Measurements from ENCODE around the gene SLC22A14. TPM values are rescaled to one million over a fixed set of nuclear protein-coding genes. Genes with fewer than 3 reads are reported as not detected.

SLC22A14 gene
- total RNA-seq, 1 experiment from 2014 or later: 0.22 TPM

DNA sequence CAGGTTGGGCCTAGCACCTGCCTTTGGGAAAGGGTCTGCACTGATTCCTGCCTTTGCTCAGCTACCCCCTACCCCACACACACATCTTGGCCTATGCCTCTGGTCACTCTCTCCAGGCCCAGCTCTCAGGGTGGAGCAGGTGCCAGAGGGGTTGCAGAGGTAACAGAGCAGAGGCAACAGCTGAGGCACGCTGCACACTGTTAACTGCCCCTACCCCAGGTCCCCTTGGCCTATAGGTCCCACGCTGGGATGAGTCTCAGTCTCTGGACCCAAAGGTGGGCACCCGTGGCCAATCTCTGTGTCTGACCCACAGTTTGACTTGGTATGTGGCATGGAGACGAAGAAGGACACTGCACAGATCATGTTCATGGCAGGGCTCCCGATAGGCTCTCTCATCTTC is 24.8 kb downstream of the SLC22A14 start:
- Histone ChIP-seq H3K9me3 (ENCODE audit: control insufficient read depth in 1 of 2, insufficient read depth in 1 of 2, low read depth in 1 of 2, low read length in 2 of 2) (no peaks in the 10 kb centered on the region), H2AFZ (ENCODE audit: low read depth, low read length, poor library complexity, severe bottlenecking) (no peak overlapping the region), H4K20me1 (ENCODE audit: insufficient read depth) (no peaks in the 10 kb centered on the region), H3K9me2 (ENCODE audit: insufficient read depth) (no peaks in the 10 kb centered on the region), H3K9ac (ENCODE audit: low read length) (no peak overlapping the region), H3K4me1 (ENCODE audit: control insufficient read depth in 1 of 2, insufficient read depth in 2 of 2, low read length in 2 of 2) (no peaks in the 10 kb centered on the region), H3K4me3 (replicated peaks in 1 of 2; ENCODE audit: low read depth in 1 of 2, low read length in 2 of 2) (no peak overlapping the region), H3K36me3 (ENCODE audit: control insufficient read depth in 1 of 2, insufficient read depth in 2 of 2, low read length in 2 of 2) (no peaks in the 10 kb centered on the region), H3K27me3 (ENCODE audit: insufficient read depth, low read length) (no peaks in the 10 kb centered on the region), H3K79me2 (ENCODE audit: insufficient read depth, low read length) (no peaks in the 10 kb centered on the region), H3K4me2 (ENCODE audit: low read length) (no peak overlapping the region), H3K27ac (ENCODE audit: low read depth, low read length) (no peak overlapping the region)
- intact Hi-C loops (cut with micrococcal nuclease): no loop called here
- no peak for ATAC-seq
- BruUV-seq (replicated peaks): no TSS peak
- CTCF ChIA-PET: no interaction called here
- TF ChIP-seq, protein P1, sequence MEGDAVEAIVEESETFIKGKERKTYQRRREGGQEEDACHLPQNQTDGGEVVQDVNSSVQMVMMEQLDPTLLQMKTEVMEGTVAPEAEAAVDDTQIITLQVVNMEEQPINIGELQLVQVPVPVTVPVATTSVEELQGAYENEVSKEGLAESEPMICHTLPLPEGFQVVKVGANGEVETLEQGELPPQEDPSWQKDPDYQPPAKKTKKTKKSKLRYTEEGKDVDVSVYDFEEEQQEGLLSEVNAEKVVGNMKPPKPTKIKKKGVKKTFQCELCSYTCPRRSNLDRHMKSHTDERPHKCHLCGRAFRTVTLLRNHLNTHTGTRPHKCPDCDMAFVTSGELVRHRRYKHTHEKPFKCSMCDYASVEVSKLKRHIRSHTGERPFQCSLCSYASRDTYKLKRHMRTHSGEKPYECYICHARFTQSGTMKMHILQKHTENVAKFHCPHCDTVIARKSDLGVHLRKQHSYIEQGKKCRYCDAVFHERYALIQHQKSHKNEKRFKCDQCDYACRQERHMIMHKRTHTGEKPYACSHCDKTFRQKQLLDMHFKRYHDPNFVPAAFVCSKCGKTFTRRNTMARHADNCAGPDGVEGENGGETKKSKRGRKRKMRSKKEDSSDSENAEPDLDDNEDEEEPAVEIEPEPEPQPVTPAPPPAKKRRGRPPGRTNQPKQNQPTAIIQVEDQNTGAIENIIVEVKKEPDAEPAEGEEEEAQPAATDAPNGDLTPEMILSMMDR (IDR thresholded peaks at IDR 0.05 in 2 of 3, conservative IDR thresholded peaks at IDR 0.05 in 1 of 3; ENCODE audit: borderline replicate concordance in 1 of 3, insufficient read depth in 1 of 3, low read depth in 2 of 3, low read length in 2 of 3): no peak
- no peak for TF ChIP-seq EZH2phosphoT487 (IDR thresholded peaks at IDR 0.05; ENCODE audit: borderline replicate concordance)
- TF ChIP-seq ZNF274 (IDR thresholded peaks at IDR 0.05; ENCODE audit: low read depth, low read length): no peak
- TF ChIP-seq EGR1 (IDR thresholded peaks at IDR 0.05; ENCODE audit: low read depth): no peak
- TF ChIP-seq EZH2 (IDR thresholded peaks at IDR 0.05): no peak
- no peak for TF ChIP-seq FOSL1 (IDR thresholded peaks at IDR 0.05; ENCODE audit: low read depth)
- DNase-seq (ENCODE audit: low read depth, low spot score): no peak
- RAD21 ChIA-PET (ENCODE audit: low non-redundant PET in 1 of 2, low total read pairs in 2 of 2, uncharacterized antibody in 2 of 2, unreplicated experiment in 2 of 2): no interaction called here
- POLR2A ChIA-PET: no interaction called here

DNA sequence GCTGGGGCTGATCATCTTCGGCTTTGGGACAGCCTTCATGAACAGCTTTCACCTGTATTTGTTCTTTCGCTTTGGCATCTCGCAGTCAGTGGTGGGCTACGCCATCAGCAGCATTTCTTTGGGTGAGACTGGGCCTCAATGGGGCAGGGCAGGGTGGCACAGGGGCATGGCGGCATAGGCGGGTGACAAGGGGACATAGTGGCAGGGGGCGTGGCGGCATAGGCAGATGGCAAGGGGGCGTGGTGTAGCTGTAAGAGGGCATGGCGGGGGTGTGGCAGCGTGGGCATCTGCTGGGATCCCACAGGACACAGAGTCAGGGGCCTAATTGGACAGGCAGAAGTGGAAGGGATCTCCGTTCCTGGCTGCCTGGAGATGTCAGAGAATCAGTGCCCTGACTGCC is 25.5 kb downstream of the SLC22A14 start:
- CTCF ChIA-PET: interaction anchor here (2.6 kb wide), 1 partner anchor 9 kb away, joined by 10 read pairs; no protein-coding TSS in a partner anchor
- RAD21 ChIA-PET (ENCODE audit: low non-redundant PET in 1 of 2, low total read pairs in 2 of 2, uncharacterized antibody in 2 of 2, unreplicated experiment in 2 of 2): no interaction called here
- ATAC-seq (no peak), DNase-seq (ENCODE audit: low read depth, low spot score) (no peak)
- Histone ChIP-seq H3K27ac (ENCODE audit: low read depth, low read length) (no peak overlapping the region), H4K20me1 (ENCODE audit: insufficient read depth) (no peaks in the 10 kb centered on the region), H3K27me3 (ENCODE audit: insufficient read depth, low read length) (no peaks in the 10 kb centered on the region), H3K4me2 (ENCODE audit: low read length) (no peak overlapping the region), H3K36me3 (ENCODE audit: control insufficient read depth in 1 of 2, insufficient read depth in 2 of 2, low read length in 2 of 2) (no peaks in the 10 kb centered on the region), H3K9ac (ENCODE audit: low read length) (no peak overlapping the region), H3K79me2 (ENCODE audit: insufficient read depth, low read length) (no peaks in the 10 kb centered on the region), H2AFZ (ENCODE audit: low read depth, low read length, poor library complexity, severe bottlenecking) (no peak overlapping the region), H3K9me2 (ENCODE audit: insufficient read depth) (no peaks in the 10 kb centered on the region), H3K9me3 (ENCODE audit: control insufficient read depth in 1 of 2, insufficient read depth in 1 of 2, low read depth in 1 of 2, low read length in 2 of 2) (no peaks in the 10 kb centered on the region), H3K4me1 (ENCODE audit: control insufficient read depth in 1 of 2, insufficient read depth in 2 of 2, low read length in 2 of 2) (no peaks in the 10 kb centered on the region), H3K4me3 (replicated peaks in 1 of 2; ENCODE audit: low read depth in 1 of 2, low read length in 2 of 2) (no peak overlapping the region)
- POLR2A ChIA-PET: no interaction called here
- BruUV-seq (replicated peaks): no TSS peak
- intact Hi-C loops (cut with micrococcal nuclease): no loop called here
- TF ChIP-seq EGR1 (IDR thresholded peaks at IDR 0.05; ENCODE audit: low read depth) (no peak), CBX3 (IDR thresholded peaks at IDR 0.05; ENCODE audit: low read depth) (no peak), CEBPB (IDR thresholded peaks at IDR 0.05; ENCODE audit: low read depth) (no peak), TCF7L2 (IDR thresholded peaks at IDR 0.05; ENCODE audit: borderline replicate concordance, extremely low read depth, insufficient read depth, insufficient read length) (no peak), SIN3A (IDR thresholded peaks at IDR 0.05; ENCODE audit: low read depth) (no peak), EZH2 (IDR thresholded peaks at IDR 0.05) (no peak), POLR2AphosphoS5 (IDR thresholded peaks at IDR 0.05; ENCODE audit: low read depth, low read length) (no peak)
- TF ChIP-seq, protein P2, sequence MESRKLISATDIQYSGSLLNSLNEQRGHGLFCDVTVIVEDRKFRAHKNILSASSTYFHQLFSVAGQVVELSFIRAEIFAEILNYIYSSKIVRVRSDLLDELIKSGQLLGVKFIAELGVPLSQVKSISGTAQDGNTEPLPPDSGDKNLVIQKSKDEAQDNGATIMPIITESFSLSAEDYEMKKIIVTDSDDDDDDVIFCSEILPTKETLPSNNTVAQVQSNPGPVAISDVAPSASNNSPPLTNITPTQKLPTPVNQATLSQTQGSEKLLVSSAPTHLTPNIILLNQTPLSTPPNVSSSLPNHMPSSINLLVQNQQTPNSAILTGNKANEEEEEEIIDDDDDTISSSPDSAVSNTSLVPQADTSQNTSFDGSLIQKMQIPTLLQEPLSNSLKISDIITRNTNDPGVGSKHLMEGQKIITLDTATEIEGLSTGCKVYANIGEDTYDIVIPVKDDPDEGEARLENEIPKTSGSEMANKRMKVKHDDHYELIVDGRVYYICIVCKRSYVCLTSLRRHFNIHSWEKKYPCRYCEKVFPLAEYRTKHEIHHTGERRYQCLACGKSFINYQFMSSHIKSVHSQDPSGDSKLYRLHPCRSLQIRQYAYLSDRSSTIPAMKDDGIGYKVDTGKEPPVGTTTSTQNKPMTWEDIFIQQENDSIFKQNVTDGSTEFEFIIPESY (IDR thresholded peaks at IDR 0.05; ENCODE audit: extremely low read depth, insufficient replicate concordance, low read length): no peak
- TF ChIP-seq, protein P3, sequence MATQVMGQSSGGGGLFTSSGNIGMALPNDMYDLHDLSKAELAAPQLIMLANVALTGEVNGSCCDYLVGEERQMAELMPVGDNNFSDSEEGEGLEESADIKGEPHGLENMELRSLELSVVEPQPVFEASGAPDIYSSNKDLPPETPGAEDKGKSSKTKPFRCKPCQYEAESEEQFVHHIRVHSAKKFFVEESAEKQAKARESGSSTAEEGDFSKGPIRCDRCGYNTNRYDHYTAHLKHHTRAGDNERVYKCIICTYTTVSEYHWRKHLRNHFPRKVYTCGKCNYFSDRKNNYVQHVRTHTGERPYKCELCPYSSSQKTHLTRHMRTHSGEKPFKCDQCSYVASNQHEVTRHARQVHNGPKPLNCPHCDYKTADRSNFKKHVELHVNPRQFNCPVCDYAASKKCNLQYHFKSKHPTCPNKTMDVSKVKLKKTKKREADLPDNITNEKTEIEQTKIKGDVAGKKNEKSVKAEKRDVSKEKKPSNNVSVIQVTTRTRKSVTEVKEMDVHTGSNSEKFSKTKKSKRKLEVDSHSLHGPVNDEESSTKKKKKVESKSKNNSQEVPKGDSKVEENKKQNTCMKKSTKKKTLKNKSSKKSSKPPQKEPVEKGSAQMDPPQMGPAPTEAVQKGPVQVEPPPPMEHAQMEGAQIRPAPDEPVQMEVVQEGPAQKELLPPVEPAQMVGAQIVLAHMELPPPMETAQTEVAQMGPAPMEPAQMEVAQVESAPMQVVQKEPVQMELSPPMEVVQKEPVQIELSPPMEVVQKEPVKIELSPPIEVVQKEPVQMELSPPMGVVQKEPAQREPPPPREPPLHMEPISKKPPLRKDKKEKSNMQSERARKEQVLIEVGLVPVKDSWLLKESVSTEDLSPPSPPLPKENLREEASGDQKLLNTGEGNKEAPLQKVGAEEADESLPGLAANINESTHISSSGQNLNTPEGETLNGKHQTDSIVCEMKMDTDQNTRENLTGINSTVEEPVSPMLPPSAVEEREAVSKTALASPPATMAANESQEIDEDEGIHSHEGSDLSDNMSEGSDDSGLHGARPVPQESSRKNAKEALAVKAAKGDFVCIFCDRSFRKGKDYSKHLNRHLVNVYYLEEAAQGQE (IDR thresholded peaks at IDR 0.05; ENCODE audit: low read depth): no peak
